ENCODE measurements around the gene AGPAT3.

- no peak for TF ChIP-seq CTCF (conservative IDR thresholded peaks at IDR 0.05 in 1 of 2, IDR thresholded peaks at IDR 0.05 in 1 of 2; ENCODE audit: low read depth in 1 of 2, low read length in 2 of 2)
- no peak for TF ChIP-seq EZH2 (IDR thresholded peaks at IDR 0.05; ENCODE audit: low read length, missing control alignments)
Measured at GRCh38 chr21:43866659-43867331, 1.8 kb downstream of the AGPAT3 start.
